NCI-H1694 (cell line): ENCODE data around the gene LRRC7.

Experiments
- DNase-seq: peaks from one replicate; lab custom pipeline; 2025; lab: John Stamatoyannopoulos, UW

The LRRC7 gene

DNA sequence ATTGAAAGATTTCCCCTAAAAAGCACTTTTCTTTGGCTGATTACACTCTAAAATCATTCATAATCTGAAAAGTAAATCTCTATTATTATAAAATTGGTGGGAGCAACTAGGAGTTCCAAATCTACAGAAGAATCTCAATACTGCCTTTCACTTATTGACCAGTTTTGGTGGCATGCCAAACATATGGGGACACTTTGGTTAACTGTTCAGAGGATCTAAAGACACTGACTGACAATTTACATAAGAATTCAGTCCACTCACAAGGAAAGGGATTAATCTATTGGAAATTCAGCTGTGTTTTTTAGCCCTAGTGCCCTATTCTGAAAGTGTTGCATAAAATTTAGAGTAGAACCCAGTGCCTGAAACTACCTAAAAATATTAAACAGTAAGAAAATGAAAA, 524.1 kb downstream of the LRRC7 start:
- DNase-seq = no peak

DNA sequence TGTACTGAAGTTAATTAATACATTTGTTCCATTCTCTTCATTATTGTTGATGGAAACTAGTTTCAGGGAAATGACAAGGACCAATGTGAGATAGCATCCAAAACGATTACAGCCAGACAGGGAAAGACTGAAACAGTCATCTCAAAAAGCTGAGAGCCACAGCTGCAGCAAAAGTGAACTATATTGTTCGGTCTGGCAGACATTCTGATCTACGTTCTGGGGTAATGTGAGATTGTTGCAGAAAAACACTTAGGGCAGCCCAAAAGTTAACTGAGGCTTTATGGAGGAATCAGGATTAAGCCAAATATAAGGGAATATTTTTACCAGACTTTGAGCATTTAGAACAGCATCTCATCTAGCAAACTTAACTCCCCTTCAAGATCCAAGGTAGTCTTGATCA, 524.8 kb downstream of the LRRC7 start:
- no peak for DNase-seq

DNA sequence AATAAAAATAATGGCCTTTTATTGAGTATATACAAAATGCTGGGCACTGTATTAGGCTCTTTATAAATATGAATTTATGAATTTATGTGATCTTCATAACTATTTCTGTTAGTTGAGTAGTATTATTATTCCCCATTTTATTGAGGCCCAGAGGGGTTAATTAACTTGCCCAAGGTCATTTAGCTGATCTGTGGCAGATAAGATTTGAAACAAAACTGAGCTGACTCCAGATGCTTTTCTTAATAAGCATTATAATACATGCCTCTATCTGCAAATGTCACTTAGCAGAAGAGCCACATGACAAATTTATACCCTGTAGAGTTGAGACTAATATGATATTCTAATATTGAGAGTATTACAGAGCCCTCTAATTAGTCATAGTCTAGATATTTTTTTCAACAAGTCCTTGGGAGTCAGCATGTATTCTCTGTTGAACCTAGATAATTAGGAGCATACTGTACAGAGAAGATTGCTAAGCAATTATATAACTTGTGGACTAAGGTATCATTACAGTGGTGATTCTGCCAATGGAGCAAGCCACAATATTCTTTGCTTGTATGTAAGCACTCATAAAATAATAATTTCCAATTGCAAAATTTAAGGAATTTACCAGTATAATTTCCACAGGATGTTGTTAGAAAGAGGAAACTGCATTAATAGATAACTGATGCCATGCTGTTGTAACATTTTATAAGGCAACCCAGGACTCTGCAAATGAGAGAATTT, 525.7 kb downstream of the LRRC7 start:
- no peak for DNase-seq

DNA sequence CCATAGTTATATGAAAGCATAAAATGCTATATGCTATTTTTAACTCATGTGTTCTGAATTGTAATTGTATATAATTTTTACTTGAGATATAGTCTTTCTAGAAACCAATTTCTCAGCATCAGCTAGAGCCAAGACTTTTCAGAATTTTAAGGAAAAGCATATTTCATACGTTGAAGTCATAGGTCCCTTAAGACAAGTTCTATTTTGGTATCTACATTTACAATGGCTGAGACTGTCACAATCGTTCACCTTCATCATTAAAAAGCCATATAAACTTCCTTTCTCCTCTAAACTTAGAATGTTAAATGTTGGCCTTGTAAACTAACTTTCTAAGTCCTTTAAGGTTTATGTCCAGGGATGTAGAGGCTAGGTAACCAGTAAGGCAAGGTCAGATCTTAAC, 533.5 kb downstream of the LRRC7 start:
- no peak for DNase-seq

DNA sequence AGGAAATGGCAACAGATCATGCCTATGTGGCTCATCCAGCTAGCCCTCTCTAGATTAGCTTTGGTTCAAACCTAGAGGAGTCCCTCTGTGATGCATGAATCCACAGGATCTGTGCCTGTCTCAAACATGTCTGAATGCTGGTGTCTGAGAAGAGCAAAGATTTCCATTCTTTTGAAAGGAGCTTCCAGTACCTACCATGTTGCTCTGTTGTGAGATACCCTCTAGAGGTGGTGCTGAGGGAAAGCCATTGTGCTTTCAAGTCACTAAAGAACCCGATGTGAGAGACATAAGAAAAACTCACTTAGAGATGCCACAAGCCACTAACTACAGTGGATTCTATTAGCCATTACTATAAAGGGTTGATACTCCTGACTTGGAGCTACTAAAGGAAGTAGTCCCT, 534.1 kb downstream of the LRRC7 start:
- DNase-seq = no peak

DNA sequence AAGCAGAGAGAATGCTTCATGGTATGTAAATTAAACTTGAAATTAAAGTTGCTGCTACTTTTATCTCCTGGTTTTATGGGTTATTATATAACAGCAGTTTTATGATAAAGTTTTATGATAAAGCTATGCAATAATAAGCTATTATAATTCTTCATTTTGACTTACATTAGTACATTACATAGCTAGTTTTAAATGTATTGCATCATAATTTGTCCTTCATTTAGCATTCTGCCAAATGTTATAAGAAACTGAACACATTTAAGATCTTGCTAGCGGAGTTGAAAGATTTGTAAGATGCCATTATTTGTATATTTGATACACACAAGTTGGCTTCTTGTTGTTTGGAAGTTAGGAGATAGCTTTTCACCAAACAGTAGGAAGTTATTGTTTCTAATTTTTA, 536.0 kb downstream of the LRRC7 start:
- DNase-seq = no peak

DNA sequence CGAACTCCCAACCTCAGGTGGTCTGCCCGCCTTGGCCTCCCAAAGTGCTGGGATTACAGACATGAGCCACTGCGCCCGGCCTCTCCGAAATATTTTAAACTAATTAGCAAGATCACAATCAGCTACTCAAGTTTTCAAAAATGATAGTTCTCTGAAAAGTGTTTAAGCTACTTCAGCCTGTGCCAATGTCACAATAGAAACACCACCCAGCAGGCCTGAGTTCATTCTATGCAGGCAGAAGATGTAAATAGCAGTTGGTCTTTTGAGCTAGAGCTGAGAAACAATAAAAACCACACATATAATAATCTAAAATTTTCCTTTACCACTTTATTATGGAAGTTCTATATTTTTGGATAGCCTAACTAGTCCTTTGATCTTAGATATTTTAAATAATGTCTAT, 541.5 kb downstream of the LRRC7 start:
- DNase-seq = no peak

DNA sequence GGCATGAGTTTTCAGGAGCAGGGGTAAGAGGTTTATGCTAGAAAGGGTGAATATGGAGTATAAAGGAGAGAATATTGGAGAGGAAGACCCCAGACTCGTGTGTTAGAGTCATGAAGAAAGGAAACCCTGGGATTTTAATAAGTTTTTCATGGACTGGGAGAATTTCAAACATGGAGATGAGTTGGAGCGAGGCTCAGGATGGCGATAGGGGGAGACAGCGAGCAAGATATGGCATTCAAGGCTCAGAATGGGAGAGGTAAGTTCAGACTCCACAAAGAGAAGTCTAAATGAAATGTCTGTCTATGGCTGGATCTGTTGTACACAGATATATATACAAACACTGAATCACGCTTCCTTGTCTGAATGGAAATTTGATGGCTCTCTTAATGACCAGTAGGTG, 545.1 kb downstream of the LRRC7 start:
- DNase-seq = no peak

DNA sequence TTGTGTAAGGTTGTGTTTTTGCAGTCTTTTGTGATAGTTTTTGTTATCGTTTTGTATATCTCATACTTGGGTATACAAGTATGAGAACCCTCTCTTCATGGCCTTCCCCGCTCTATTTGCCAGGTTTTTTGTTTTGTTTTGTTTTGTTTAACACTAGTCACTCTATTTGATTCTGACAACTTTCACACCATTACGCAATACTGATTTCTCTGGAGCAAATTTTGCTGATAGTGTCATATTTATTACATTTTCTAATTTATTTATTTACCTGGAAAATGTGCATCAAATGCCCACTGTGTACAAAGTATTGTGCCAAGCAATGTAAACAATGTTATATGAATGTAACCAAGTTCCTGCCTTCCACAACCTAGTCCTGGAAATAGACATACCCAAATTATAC, 547.6 kb downstream of the LRRC7 start:
- no peak for DNase-seq

DNA sequence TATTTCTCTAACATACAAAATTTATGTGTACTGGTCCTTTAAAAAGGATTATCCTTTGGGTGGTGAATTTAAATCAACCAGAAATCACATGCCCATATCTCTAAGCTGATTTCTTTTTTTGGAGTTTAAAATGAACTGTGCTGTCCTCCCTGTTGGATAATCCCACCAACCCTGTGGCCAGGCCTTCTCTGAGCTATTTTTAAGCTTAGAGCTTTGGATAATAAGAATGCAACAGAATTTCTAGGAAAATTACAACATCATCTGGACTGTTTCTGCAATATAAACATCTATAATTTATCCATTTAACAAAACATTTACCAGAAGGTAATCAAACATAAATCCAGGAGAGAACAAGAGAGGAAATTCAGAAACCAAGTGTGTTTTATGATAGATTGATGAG, 549.3 kb downstream of the LRRC7 start:
- no peak for DNase-seq

DNA sequence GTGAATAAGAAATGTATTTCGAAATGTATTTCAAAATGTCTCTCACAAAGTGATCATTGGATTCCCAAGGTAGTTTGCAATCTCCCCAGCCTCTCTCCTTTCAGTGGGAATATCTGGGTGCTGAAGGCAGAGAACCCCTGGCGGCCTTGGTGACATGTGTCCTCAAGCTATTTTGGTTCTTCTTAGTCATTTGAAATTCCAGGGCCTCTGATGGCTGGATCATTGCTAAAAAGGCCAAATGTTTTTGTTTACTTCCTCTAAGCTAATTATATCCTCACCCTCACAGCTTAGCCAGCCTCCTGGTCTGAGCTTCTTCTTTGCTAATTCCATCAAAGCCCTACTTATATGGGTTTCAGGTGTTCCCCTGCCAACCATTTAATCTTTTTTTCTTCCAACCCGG, 566.4 kb downstream of the LRRC7 start:
- DNase-seq = no peak

DNA sequence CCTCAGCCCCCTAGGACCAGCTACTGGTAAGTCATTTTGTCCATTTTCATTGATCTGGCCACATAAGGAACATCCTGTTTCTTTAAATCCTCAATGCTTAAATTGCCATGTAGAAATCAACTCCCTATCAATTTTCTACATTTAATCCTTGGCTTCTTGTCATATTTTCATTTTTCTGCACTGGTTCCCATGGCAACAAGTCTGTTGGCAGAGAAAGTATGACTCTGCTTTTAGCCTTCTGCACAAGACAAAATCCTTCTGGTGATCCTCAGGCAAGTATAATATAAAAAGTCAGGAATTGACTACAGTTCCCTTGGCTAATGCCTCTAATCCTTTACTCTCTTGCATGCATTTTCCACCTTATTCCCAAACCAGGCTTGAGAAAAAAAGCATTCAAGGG, 572.6 kb downstream of the LRRC7 start:
- DNase-seq = no peak

DNA sequence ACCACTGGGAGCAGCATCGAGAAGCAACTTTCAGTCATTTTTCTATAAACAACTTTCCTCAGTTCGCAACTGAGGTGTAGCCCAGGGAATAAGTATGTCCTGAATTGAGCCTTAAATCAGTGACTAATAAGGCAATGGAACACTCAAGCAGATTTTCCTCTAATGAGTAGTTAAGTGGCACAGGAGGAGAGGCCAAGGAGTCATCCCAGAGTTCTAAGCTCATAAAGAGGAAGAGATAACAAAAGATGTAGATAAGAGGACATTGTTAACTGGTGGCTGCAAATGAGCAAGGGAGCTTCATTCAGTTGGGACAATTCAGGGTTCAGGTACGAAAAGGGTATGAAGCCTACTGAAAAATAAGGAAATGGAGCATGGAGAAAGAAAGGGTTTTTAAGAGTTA, 573.2 kb downstream of the LRRC7 start:
- DNase-seq = no peak

DNA sequence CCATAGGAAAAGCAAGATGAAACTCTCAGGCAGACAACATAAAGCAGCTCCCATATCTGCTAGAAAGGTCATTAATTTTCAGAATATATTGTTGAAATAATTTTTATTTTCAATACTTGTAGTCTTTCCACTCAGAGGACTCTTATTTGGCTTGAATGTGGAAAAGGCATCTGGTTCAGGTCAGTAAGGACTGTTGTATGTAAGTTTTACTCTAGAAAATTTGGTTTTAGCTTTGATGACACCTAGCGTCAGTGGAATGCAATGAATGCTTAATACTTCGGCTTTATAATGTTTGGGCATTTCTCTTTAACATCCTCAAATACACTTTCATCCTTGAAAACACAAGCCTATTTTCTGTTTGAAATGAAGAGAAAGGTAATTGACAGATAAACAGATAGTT, 574.4 kb downstream of the LRRC7 start:
- no peak for DNase-seq

DNA sequence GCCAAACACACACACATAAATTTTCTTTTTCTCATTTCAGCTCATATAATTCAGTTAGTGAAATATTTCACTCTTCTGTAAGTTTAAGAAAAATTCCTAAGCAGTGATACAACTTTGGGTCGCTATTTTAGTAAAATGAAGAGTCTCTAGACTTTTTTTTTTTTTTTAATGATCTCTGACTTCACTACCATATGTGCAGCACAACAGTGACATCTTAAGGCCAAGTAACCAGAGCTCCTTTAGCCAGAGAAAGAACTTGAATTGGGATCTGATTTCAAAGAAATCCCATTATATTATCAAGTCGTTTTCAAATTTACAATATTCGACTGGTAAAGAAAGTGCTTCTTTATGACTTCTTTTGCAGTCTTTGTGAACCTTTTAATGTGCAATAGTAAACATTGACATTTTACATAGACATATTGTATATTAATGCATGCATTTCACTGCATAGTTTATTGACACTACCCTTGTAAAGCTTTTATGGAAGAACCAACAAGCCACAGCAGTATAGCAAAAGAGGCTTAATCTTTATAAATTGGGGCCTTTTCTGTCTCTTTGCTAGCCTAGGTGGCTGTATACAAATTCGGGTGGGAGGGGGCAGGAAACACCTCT, 575.4 kb downstream of the LRRC7 start:
- no peak for DNase-seq

DNA sequence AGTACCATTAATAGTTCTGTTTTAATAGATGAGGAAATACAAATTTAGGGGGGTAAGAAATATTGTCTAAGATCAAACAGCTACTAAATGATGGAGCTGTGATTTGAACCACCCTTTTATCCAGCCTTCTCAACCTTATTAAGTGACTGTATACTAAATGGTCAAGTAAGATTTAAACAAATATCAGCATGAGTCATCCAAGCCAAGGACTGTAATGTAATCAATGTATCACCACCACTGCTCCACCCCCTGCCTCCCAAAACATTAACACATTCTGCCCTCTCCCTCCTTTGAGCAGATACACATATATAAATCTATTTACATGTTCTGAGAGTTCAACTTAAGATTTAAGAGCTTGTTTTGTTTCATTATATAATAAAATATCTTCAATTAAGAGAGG, 578.8 kb downstream of the LRRC7 start:
- no peak for DNase-seq

DNA sequence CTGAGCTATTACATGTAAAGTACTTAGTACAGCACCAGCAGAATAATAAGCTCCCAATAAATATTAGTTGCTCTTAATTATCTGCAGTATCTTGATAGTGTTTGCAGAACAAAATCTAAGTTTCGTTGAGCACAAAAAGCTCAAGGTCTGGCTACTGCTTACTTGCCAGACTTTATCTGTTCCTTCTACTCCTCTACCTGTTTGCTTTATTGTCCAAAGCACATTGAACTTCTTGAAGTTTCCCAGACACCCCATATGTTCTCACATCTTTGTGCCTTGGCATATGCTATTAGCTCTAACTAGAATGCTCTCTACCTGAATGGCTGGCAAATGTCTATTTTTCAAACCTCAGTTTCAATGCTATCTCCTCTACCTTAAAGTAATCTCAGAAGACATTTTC, 582.7 kb downstream of the LRRC7 start:
- DNase-seq = no peak

DNA sequence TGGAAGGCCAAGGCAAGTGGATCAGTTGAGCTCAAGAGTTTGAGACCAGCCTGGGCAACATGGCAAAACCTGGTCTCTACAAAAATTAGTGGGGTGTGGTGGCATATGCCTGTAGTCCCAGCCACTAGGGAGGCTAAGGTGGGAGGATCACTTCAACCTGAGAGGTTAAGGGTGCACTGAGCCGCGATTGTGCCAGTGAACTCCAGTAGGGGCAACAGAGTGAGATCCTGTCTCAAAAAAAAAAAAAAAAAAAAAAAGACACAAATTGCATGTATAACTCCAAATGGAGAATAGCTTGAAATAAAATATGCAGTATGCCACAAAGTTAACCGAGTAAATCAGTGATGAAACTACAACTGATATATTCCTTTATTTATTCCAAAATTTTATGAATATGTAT, 586.0 kb downstream of the LRRC7 start:
- no peak for DNase-seq

DNA sequence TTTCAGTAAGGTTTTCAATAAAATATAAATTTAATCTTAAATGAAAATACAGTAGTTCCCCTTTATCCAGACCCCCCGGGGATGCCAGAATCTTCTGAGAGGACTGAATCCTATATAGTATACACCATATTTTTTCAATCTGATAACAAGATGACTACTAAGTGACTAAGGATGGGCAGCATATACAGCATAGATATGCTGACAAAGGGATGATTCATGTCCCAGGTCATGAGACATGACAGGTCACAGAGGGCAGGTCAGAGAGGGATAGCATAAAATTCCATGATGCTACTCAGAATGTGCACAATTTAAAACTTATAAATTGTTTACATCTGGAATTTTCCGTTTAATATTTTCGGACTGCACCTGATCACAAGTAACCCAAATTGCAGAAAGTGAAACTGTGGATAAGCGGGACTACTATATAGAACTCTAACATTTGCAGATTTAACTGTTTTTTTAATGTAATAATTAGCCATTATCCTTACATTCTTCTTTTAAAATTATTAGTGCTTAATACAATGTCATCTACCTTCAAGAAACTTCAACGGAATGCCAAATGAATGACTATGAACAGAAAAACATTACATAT, 588.9 kb downstream of the LRRC7 start:
- DNase-seq = no peak

DNA sequence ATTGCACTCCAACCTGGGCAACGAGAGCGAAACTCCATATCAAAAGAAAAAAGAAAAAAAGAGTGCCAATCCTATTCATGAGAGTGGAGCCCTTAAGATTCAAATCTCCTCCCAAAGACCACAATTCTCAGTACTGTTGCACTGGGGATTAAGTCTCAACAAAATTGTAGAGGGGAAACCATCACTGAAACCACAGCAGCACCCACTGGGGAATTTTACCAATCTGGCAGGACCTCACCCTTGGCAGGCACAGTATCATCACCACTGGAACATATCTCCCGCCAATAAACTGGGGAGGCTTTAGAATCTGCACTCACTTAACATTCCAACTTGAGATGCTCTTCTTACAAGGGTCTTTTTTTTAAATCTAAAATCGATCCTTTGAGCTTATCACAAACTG, 596.6 kb downstream of the LRRC7 start:
- DNase-seq = no peak

DNA sequence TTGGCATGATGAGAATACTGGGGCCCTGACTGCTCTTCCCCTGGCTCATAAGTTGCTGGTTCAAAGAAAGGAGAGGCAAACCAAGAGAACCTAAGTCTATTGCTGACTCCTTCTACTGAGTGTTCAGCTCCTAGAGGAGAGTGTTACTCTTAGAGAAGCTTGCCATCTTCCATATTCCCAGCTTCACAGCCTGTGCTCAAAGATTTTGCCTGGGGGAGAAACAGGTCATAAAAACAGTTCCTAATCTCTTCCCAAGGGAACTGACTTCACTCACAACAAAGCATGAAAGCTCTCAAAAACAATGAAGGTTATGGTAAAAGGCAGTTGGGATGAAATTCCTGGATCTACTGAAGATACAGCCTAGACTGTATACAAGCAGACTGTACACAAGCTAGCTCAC, 600.6 kb downstream of the LRRC7 start:
- no peak for DNase-seq

DNA sequence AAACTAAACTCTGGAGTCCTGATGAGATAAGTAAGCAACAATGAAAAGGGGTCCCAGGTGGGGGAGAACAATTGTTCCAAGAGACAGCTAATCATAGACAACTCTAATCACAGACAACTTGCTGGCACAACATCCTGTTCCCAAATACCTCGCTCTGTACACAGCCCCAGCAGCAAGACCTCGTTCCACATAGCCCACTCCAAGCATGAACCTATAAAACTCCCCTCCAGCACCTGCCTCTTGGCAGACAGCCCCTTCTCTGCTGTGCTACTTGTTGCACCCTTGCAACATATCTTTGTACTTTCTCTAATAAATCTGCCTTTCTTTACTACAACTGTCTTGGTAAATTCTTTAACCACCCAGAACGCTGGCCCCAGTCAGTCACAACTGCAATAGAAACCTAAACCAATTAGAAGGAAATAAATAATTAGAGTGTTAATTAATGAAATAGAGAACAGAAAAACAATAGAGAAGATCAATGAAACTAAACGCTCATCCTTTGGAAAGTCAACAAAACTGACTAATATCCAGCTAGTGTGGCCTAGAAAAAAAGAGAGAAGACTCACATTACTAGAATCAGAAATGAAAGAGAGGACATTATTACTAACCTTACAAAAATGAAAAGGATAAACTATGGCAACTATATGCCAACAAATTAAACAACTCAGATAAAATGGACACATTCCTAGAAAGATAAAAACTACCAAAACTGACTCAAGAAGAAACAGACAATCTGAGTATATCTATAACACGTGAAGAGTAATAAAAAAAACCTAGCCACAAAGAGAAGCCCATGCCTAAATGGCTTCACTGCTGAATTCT, 601.5 kb downstream of the LRRC7 start:
- no peak for DNase-seq

DNA sequence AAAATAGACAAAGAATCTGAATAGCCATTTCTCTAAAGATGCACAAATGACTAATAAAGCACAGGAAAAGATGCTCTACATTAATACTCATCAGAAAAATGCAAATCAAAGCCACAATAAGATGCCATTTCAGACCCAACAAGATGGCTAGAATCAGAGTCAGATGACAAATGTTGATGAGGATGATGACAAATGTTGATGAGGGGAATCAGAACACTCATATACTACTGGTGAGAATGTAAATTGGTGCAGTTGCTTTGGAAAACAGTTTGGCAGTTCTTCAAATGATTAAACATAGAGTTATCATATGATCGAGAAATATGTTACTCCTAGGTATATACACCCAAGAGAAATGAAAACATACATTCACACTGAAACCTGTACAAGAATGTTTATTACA, 603.8 kb downstream of the LRRC7 start:
- no peak for DNase-seq
